ENCODE data around the gene HES2.

The HES2 gene

GRCh38 chr1:6465461-6466005, 45.8 kb upstream of the HES2 start:
- no peak for TF ChIP-seq CTCF (IDR thresholded peaks at IDR 0.05; ENCODE audit: low read depth, low read length, missing control alignments)
- no peak for DNase-seq (ENCODE audit: extremely low read depth, low read depth)
- H3K4me3 ChIP-seq (replicated peaks; ENCODE audit: low read depth, low read length): no peak overlapping the region

DNA sequence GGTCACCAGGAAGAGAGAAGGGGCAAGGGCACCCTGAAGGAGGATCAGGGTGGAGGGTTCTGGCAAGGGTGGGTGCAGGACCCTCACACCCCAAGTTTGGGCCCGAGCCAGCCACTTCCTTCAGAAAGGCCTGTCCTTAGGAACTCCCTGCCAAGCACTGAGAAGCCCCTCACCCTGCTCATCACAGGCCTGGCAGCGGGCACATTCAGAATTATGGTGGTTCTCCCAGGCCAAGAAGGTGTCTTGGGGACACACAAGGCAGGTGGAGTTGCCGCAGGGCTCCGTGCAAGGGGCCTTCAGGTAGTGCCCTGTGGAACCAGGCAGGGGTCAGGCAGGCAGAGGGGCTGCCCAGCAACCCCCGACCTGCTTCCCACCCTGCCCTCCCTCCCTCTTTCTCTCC, 45.2 kb upstream of the HES2 start:
- H3K4me3 ChIP-seq (replicated peaks; ENCODE audit: low read depth, low read length): no peak overlapping the region
- no peak for DNase-seq (ENCODE audit: extremely low read depth, low read depth)
- no peak for TF ChIP-seq CTCF (IDR thresholded peaks at IDR 0.05; ENCODE audit: low read depth, low read length, missing control alignments)

DNA sequence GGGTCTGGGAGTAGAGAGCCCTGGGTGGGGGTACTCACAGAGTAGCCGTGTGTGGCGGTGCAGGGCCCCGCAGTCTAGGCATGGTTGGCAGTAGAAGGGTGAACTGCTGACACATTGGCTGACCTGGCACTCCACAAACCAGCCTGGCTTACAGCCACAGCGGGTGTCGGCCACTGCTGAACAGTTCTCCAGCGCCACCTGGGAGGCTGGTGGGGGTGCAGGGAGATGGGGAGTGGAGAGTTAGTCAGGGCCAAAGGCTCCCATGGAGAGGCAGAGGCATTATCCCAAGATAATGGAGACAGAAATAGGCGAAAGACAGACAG, 44.8 kb upstream of the HES2 start:
- H3K4me3 ChIP-seq (replicated peaks; ENCODE audit: low read depth, low read length): no peak overlapping the region
- no peak for TF ChIP-seq CTCF (IDR thresholded peaks at IDR 0.05; ENCODE audit: low read depth, low read length, missing control alignments)
- no peak for DNase-seq (ENCODE audit: extremely low read depth, low read depth)

GRCh38 chr1:6463120-6463412, 43.3 kb upstream of the HES2 start:
- no peak for TF ChIP-seq CTCF (IDR thresholded peaks at IDR 0.05; ENCODE audit: low read depth, low read length, missing control alignments)
- no peak for DNase-seq (ENCODE audit: extremely low read depth, low read depth)
- H3K4me3 ChIP-seq (replicated peaks; ENCODE audit: low read depth, low read length): no peak overlapping the region

GRCh38 chr1:6462412-6463119, 42.8 kb upstream of the HES2 start:
- DNase-seq (ENCODE audit: extremely low read depth, low read depth): no peak
- no peak overlapping the region for H3K4me3 ChIP-seq (replicated peaks; ENCODE audit: low read depth, low read length)
- no peak for TF ChIP-seq CTCF (IDR thresholded peaks at IDR 0.05; ENCODE audit: low read depth, low read length, missing control alignments)

- DNase-seq (ENCODE audit: extremely low read depth, low read depth): no peak
- TF ChIP-seq CTCF (IDR thresholded peaks at IDR 0.05; ENCODE audit: low read depth, low read length, missing control alignments): no peak
- H3K4me3 ChIP-seq (replicated peaks; ENCODE audit: low read depth, low read length): no peak overlapping the region
These were observed 42.1 kb upstream of the HES2 start for GRCh38 chr1:6461538-6462411.
